Neural crest cell (in vitro differentiated cells): ENCODE measurements around the gene MYO9B. TPM values are rescaled to one million over a fixed set of nuclear protein-coding genes. Genes with fewer than 3 reads are reported as not detected.
"Not testable (repeated sequence)": the region's sequence is repeated elsewhere in the genome, so short reads cannot be mapped to it uniquely, and the experiment has no call there.

Experiments used
- DNase-seq: peaks from one replicate; pipeline ENCODE4 v3.0.0; 2021; ENCODE audit warnings: low read depth, mixed read lengths, low spot score
- H3K27ac Mint-ChIP-seq: one replicate; pipeline ENCODE4 v1.8.0; 2021; ENCODE audit warnings: mild to moderate bottlenecking, mixed read lengths; ENCODE audit not compliant: unreplicated experiment
- H3K27me3 Mint-ChIP-seq: 2 replicates; pipeline ENCODE4 v1.8.0; 2021; ENCODE audit warnings: low read depth, mild to moderate bottlenecking, mixed read lengths
- H3K36me3 Mint-ChIP-seq: 2 replicates; pipeline ENCODE4 v1.8.0; 2021; ENCODE audit warnings: low read depth, mild to moderate bottlenecking, mixed read lengths
- H3K4me1 Mint-ChIP-seq: 2 replicates; pipeline ENCODE4 v1.8.0; 2021; ENCODE audit warnings: mixed read lengths
- H3K4me3 Mint-ChIP-seq: one replicate; pipeline ENCODE4 v1.8.0; 2021; ENCODE audit warnings: mild to moderate bottlenecking, mixed read lengths
- H3K9me3 Mint-ChIP-seq: 2 replicates; pipeline ENCODE4 v1.8.0; 2021; ENCODE audit warnings: mixed read lengths
- CTCF ChIP-seq: fragments of 200-600 bp; sonication (generic); conservative IDR thresholded peaks from 2 replicates; pipeline ENCODE4 v1.5.0; 2021; ENCODE audit warnings: antibody characterized with exemption, mild to moderate bottlenecking
- total RNA-seq: library from RNA; stranded (reverse); gene quantifications from 2 replicates; pipeline ENCODE4 v1.2.1, GENCODE V29; 2021

The MYO9B gene
- total RNA-seq, 1 donor from 2014 or later, result 113 TPM

- no peak for TF ChIP-seq CTCF
- no peak for DNase-seq
- H3K36me3 Mint-ChIP-seq, result no peaks in the 10 kb centered on the region
- H3K9me3 Mint-ChIP-seq, result no peaks in the 10 kb centered on the region
- no peak overlapping the region for H3K27ac Mint-ChIP-seq
- H3K4me3 Mint-ChIP-seq, result no peak overlapping the region
- H3K4me1 Mint-ChIP-seq, result peaks cover 34% of the 10 kb centered on the region
- no peaks in the 10 kb centered on the region for H3K27me3 Mint-ChIP-seq
Measured at GRCh38 chr19:17138937-17139598, 63.5 kb downstream of the MYO9B start.

DNA sequence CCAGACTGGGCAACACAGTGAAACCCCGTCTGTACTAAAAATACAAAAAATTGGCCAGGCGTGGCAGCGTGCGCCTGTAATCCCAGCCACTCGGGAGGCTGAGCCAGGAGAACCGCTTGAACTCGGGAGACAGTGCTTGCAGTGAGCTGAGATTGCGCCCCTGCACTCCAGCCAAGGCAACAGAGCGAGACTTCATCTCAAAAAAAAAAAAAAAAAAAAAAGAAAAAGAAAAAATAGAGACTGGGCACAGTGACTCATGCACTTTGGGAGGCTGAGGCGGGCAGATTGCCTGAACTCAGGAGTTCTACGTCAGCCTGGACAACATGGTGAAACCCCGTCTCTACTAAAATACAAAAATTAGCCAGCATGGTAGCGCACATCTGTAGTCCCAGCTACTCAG is 69.2 kb downstream of the MYO9B start:
- H3K4me1 Mint-ChIP-seq, result not testable (repeated sequence)

GRCh38 chr19:17145546-17146497 is 70.2 kb downstream of the MYO9B start:
- no peak for TF ChIP-seq CTCF
- Mint-ChIP-seq H3K4me1 (no peaks in the 10 kb centered on the region), H3K27me3 (no peaks in the 10 kb centered on the region), H3K27ac (no peak overlapping the region), H3K36me3 (peaks cover 5% of the 10 kb centered on the region), H3K9me3 (no peaks in the 10 kb centered on the region), H3K4me3 (no peak overlapping the region)
- DNase-seq, result no peak

More for the DNA sequence above, 69.2 kb downstream of the MYO9B start:
- DNase-seq, H3K27ac Mint-ChIP-seq, H3K27me3 Mint-ChIP-seq, H3K36me3 Mint-ChIP-seq, H3K9me3 Mint-ChIP-seq, H3K4me3 Mint-ChIP-seq: not testable (repeated sequence)

DNA sequence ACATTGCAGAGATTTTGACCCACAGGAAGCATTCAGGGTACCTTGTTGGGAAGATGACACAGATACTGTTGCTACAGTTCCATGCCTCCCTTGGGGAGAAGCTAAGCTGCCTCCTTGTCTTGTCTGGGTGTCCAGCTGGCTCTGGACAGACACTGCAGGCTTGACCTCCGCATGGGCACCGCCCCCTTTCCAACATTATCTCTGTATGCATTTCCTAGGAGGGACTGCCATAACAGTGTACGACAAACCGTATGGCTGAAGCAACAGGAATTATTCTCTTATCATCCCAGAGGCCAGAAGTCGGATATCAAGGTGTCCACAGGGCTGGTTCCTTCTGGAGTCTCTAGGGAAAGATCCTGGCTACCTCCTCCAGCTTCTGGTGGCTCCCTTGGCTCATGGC is 72.6 kb downstream of the MYO9B start:
- H3K4me1 Mint-ChIP-seq, result no peaks in the 10 kb centered on the region
- no peak overlapping the region for H3K4me3 Mint-ChIP-seq
- no peaks in the 10 kb centered on the region for H3K27me3 Mint-ChIP-seq
- H3K9me3 Mint-ChIP-seq, result no peaks in the 10 kb centered on the region
- no peak overlapping the region for H3K27ac Mint-ChIP-seq
- no peak for DNase-seq
- peaks cover 14% of the 10 kb centered on the region for H3K36me3 Mint-ChIP-seq
- TF ChIP-seq CTCF, result no peak

DNA sequence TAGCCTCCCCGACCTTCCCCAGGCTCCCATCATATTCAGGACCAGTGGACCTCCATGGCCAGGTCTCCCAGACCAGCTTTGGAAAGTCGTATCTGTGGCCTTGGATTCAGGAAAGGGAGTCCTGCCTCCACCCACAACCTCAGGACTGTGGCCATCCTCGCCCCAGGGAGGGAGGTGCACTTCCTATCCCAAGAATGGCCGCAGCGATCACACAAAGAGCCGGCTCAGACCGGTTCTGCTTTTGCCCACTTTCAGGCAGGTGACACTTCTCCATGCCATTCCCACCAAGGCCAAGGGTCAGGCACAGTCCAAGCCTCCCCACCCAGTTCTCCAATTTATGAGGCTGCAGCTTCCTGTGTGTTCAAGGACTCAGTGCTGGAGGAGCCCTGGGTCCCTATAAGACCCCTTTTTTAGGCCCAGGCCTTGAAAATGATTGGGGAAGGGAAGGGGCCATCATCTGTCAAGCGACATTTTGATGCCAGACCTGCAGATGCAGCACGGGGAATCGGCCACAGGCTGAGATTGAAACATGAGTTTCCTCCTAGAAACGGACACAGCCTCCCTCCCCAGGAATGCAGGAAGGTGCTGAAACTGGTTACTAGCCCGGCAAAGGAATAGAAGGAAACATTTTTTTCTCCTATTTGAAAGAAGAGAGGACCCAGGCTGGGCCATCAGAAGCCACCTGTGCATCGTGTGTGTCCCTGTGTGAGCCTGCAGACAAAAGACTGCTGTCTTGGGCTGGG is 74.0 kb downstream of the MYO9B start:
- no peak overlapping the region for H3K4me3 Mint-ChIP-seq
- H3K36me3 Mint-ChIP-seq, result peaks cover 16% of the 10 kb centered on the region
- H3K27ac Mint-ChIP-seq, result peak overlapping the region; percentile 19
- no peaks in the 10 kb centered on the region for H3K9me3 Mint-ChIP-seq
- no peaks in the 10 kb centered on the region for H3K4me1 Mint-ChIP-seq
- no peaks in the 10 kb centered on the region for H3K27me3 Mint-ChIP-seq
- no peak for DNase-seq
- no peak for TF ChIP-seq CTCF
